ENCODE data around the gene TRABD2B. TPM values are rescaled to one million over a fixed set of nuclear protein-coding genes. Genes with fewer than 3 reads are reported as not detected.

The TRABD2B gene
- total and polyA plus RNA-seq, 2 experiments from 2014 or later = 1.6 to 2.0 TPM

GRCh38 chr1:47727051-47727696 is 270.0 kb downstream of the TRABD2B start:
- Histone ChIP-seq H3K4me2 (no peak overlapping the region), H3F3A (replicated peaks; ENCODE audit: low read depth) (no peaks in the 10 kb centered on the region), H3K79me2 (replicated peaks; ENCODE audit: insufficient read depth) (no peaks in the 10 kb centered on the region), H3K36me3 (ENCODE audit: insufficient read depth) (no peaks in the 10 kb centered on the region), H3K27me3 (ENCODE audit: insufficient read depth) (peaks cover 33% of the 10 kb centered on the region), H4K20me1 (replicated peaks; ENCODE audit: insufficient read depth) (no peaks in the 10 kb centered on the region), H3K9me2 (ENCODE audit: insufficient read depth) (no peaks in the 10 kb centered on the region), H2AFZ (no peak overlapping the region), H3K27ac (ENCODE audit: low read depth) (no peak overlapping the region), H3K4me3 (no peak overlapping the region), H3K4me1 (ENCODE audit: insufficient read depth) (peaks cover 13% of the 10 kb centered on the region)
- DNase-seq (ENCODE audit: low spot score) (no peak), ATAC-seq (no peak)
- peaks cover 34% of the 10 kb centered on the region for H3K27me3 Mint-ChIP-seq (ENCODE audit: insufficient read depth, low read depth, poor library complexity)
- no peak overlapping the region for H3K27ac Mint-ChIP-seq
- peaks cover 9% of the 10 kb centered on the region for H3K4me1 Mint-ChIP-seq
- H3K36me3 Mint-ChIP-seq (ENCODE audit: low read depth) = no peaks in the 10 kb centered on the region
- TF ChIP-seq CTCF (conservative IDR thresholded peaks at IDR 0.05; ENCODE audit: low read depth in 2 of 2) (no peak), JUNB (IDR thresholded peaks at IDR 0.05; ENCODE audit: unreplicated experiment) (no peak), ZNF331 (CRISPR knock-in tag; IDR thresholded peaks at IDR 0.05; ENCODE audit: low read depth) (no peak), NANOG (IDR thresholded peaks at IDR 0.05; ENCODE audit: borderline replicate concordance) (no peak), POLR2AphosphoS5 (IDR thresholded peaks at IDR 0.05; ENCODE audit: low read depth) (no peak), ZNF114 (CRISPR knock-in tag; IDR thresholded peaks at IDR 0.05) (no peak), EZH2phosphoT487 (IDR thresholded peaks at IDR 0.05; ENCODE audit: unreplicated experiment) (no peak), STAT1 (IDR thresholded peaks at IDR 0.05; ENCODE audit: unreplicated experiment) (no peak), EZH2 (IDR thresholded peaks at IDR 0.05; ENCODE audit: low read depth, unreplicated experiment) (no peak), ZNF462 (CRISPR knock-in tag; IDR thresholded peaks at IDR 0.05) (no peak), CREB1 (CRISPR knock-in tag; IDR thresholded peaks at IDR 0.05; ENCODE audit: low read depth) (no peak), ETS1 (IDR thresholded peaks at IDR 0.05) (no peak), REST (IDR thresholded peaks at IDR 0.05; ENCODE audit: unreplicated experiment) (no peak)
- H3K9me3 Mint-ChIP-seq = no peaks in the 10 kb centered on the region
- H3K4me3 Mint-ChIP-seq = no peak overlapping the region
